Measurements from ENCODE around the gene TXLNA.
"Not testable (repeated sequence)": the region's sequence is repeated elsewhere in the genome, so short reads cannot be mapped to it uniquely, and the experiment has no call there.

The TXLNA gene

GRCh38 chr1:32179443-32180185, at the start of gene TXLNA:
Gene TXLNA, plus strand, starts transcription at chr1:32179675. Its CDS starts 671 bp downstream, at chr1:32180346.
- peak; percentile 92 to 94 for DNase-seq

GRCh38 chr1:32133950-32134280, 45.6 kb upstream of the TXLNA start:
- not testable (repeated sequence) for DNase-seq

GRCh38 chr1:32137111-32137510, 42.4 kb upstream of the TXLNA start:
- DNase-seq: no peak

GRCh38 chr1:32138965-32139364, 40.5 kb upstream of the TXLNA start:
- no peak for DNase-seq

- no peak for DNase-seq
Measured at GRCh38 chr1:32142446-32143301, 36.8 kb upstream of the TXLNA start.

GRCh38 chr1:32143302-32143695, 36.2 kb upstream of the TXLNA start:
- DNase-seq: not testable (repeated sequence)

- no peak for DNase-seq
Measured at GRCh38 chr1:32144033-32144432, 35.4 kb upstream of the TXLNA start.

GRCh38 chr1:32147799-32148198, 31.7 kb upstream of the TXLNA start:
- DNase-seq: not testable (repeated sequence)

- no peak for DNase-seq
Measured at GRCh38 chr1:32150847-32151246, 28.6 kb upstream of the TXLNA start.

- no peak for DNase-seq
Measured at GRCh38 chr1:32151319-32151787, 28.1 kb upstream of the TXLNA start.

- DNase-seq: no peak
Measured at GRCh38 chr1:32159189-32159588, 20.3 kb upstream of the TXLNA start.

- no peak for DNase-seq
Measured at GRCh38 chr1:32163405-32163804, 16.1 kb upstream of the TXLNA start.

GRCh38 chr1:32165633-32166032, 13.8 kb upstream of the TXLNA start:
- not testable (repeated sequence) for DNase-seq

GRCh38 chr1:32170991-32171390, 8.5 kb upstream of the TXLNA start:
- DNase-seq: no peak

- no peak for DNase-seq
Measured at GRCh38 chr1:32172621-32173245, 6.7 kb upstream of the TXLNA start.

GRCh38 chr1:32178380-32179192, 889 bp upstream of the TXLNA start:
- DNase-seq: no peak

- DNase-seq: no peak
Measured at GRCh38 chr1:32179193-32179442, 357 bp upstream of the TXLNA start.

GRCh38 chr1:32180186-32181060, 948 bp downstream of the TXLNA start:
- peak; percentile 41 to 49 for DNase-seq

GRCh38 chr1:32181065-32181464, 1.6 kb downstream of the TXLNA start:
- no peak for DNase-seq

- DNase-seq: no peak
Measured at GRCh38 chr1:32181563-32181962, 2.1 kb downstream of the TXLNA start.

- no peak for DNase-seq
Measured at GRCh38 chr1:32182060-32182459, 2.6 kb downstream of the TXLNA start.

- DNase-seq: no peak
Measured at GRCh38 chr1:32184650-32185049, 5.2 kb downstream of the TXLNA start.

All from activated CD4-positive, alpha-beta T cell treated with anti-CD3 and anti-CD28 coated beads, Interleukin-2, amount 50 U/mL, for 48 hours (primary cell).